AG09309 (cell line): Measurements from ENCODE around the gene TAF3.

Experiments used
- DNase-seq: peaks from one replicate; pipeline ENCODE4 v3.0.0-alpha.2; 2010; ENCODE audit warnings: low read depth
- H3K4me3 ChIP-seq: 2 replicates; pipeline ENCODE4 v1.5.1; 2011; ENCODE audit warnings: mild to moderate bottlenecking, low read depth, low read length, moderate library complexity; ENCODE audit not compliant: control insufficient read depth
- TF ChIP-seq, protein P1 (sequence below): IDR thresholded peaks from 2 replicates; pipeline ENCODE4 v1.5.1; 2011; ENCODE audit warnings: mild to moderate bottlenecking, low read depth, low read length, inconsistent platforms; ENCODE audit not compliant: insufficient read depth, control insufficient read depth; ENCODE audit errors: missing control alignments

TAF3 gene

DNA sequence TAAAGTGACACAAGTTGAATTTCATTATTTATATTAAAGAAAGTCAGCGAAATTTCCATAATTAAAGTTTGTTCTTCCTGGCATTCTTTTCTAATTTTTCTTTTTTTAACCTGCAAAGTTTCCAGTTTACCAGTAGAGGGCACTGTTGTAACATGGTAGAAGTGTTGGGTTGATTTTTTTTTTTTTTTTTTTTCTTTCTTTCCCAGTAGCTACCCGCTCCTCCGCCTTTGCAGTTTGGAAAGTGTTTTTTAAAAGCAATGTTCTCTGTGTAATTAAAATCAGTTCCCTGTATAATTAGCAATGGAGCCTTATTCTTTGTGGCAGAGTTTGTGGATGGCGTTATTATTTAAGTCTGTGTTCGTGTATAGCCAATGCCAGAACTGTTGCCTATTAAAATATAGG lies 53.7 kb downstream of the TAF3 start:
- peak overlapping the region; percentile 36 for H3K4me3 ChIP-seq
- DNase-seq: no peak
- TF ChIP-seq, protein P1, sequence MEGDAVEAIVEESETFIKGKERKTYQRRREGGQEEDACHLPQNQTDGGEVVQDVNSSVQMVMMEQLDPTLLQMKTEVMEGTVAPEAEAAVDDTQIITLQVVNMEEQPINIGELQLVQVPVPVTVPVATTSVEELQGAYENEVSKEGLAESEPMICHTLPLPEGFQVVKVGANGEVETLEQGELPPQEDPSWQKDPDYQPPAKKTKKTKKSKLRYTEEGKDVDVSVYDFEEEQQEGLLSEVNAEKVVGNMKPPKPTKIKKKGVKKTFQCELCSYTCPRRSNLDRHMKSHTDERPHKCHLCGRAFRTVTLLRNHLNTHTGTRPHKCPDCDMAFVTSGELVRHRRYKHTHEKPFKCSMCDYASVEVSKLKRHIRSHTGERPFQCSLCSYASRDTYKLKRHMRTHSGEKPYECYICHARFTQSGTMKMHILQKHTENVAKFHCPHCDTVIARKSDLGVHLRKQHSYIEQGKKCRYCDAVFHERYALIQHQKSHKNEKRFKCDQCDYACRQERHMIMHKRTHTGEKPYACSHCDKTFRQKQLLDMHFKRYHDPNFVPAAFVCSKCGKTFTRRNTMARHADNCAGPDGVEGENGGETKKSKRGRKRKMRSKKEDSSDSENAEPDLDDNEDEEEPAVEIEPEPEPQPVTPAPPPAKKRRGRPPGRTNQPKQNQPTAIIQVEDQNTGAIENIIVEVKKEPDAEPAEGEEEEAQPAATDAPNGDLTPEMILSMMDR: peak; percentile 58

DNA sequence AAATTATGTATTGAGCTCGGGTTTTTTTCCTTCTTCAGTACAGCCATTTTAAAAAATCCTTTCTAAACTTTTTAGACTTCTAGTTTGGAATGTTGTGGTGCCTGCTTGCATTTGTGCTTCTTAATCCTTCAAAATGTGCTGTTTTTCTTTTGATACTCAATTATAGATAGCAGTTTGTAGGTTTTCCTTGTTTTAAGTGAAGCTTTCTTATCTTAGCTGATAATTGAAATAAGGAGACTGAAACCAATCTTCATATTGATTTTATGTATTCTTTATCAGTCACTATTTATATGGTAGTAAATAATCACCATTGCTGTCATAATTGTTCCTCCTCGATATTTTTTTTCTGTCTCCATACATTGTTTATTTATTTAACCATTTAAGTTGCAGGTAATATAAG lies 56.6 kb downstream of the TAF3 start:
- H3K4me3 ChIP-seq: no peak overlapping the region
- DNase-seq: no peak
- TF ChIP-seq, protein P1: no peak

DNA sequence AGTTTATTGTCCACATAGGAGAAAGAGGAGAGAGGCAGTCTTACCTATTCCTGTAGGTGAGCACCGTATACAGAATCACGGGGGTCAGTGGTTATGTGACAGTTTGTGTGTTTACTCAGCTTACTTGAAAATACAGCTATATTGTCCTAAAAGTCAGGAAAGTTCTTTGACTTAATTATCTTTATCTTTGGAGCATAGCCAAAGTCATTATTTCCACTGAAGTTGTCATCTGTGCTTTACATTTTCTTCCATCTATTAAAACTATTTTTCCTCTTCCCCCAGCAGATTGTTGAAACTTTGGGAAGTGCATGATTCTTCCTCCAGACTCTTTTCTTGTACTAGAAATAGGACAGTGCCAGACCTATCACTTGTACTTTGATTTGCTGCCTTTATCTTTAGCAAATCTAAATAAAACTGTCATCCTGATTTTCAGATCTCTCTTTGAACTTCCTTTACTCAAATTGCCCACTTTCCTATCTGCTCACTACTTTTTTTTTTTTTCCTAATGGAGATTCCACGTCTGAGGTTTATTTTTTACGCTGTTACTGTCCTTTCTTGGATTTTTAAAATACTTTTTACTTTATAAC lies 58.3 kb downstream of the TAF3 start:
- no peak for DNase-seq
- no peak overlapping the region for H3K4me3 ChIP-seq
- TF ChIP-seq, protein P1: no peak

DNA sequence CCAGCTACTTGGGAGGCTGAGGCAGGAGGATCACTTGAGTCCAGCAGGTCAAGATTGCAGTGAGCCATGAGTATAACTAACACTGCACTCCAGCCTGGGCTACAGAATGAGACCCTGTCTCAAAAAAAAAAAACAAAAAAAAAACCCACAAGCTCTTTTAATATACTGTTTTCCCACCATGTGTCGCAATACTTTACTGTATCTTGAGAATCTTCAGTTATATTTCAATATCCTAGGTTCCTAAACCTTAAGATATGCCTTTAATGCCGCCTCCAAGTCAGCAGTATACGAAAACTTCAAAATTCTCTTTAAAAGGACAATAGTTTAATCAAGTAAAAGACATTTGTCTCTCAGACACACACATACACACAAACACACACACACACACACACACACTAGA lies 62.8 kb downstream of the TAF3 start:
- no peak for DNase-seq
- H3K4me3 ChIP-seq: no peak overlapping the region
- TF ChIP-seq, protein P1: no peak

DNA sequence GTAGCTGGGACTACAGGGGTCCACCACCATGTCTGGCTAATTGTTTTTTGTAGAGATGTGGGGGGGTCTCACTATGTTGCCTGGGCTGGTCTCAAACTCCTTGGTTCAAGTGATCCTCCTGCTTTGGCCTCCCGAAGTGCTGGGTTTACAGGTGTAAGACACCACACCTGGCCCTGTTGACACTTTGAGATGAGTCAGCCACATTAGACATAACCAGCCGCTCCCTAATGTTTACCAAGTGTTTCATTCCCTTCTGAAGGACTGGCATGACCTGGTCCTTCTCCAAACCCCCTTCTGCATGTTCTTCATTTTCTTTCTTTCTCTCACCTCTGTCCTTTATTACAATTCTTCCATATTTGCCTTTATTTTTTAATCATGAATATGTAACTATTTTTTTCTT lies 67.8 kb downstream of the TAF3 start:
- TF ChIP-seq, protein P1: no peak
- DNase-seq: no peak
- no peak overlapping the region for H3K4me3 ChIP-seq

DNA sequence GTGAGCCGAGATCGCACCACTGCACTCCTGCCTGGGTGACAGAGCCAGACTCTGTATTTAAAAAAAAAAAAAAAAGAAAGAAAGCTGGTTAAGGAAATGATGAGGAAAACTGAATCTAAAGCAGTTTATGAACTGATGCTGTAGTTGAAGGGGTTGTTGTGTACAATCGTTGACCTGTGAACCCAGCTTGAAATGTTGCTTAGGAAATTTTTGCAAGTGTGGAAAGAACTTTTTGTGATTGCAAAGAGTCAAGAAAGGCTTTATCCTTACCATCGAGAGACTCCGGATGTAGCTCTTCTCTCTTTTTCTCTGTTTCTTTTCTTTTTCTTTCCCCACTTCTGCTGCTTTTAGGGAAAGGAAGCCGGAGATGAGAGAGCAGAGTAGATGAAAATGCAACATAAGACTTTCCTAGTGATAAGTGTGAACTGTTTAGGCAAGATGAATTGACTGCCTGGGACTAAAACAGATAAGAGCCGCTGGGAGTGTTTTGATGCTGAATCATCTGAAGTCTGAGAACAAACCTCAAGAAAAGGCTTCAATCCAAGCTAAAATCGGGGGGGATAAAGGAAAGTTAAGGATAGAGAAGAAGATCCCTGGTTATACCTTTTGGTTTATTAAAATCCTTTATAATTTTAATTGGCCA lies 69.0 kb downstream of the TAF3 start:
- H3K4me3 ChIP-seq: no peak overlapping the region
- no peak for DNase-seq
- TF ChIP-seq, protein P1: no peak
